Activated T-cell treated with anti-CD3 and anti-CD28 coated beads, Interleukin-2, amount 50 U/mL, for 72 hours (primary cell): ENCODE data around the gene RABGAP1L. TPM values are rescaled to one million over a fixed set of nuclear protein-coding genes. Genes with fewer than 3 reads are reported as not detected.
"Not testable (repeated sequence)": the region's sequence is repeated elsewhere in the genome, so short reads cannot be mapped to it uniquely, and the experiment has no call there.

Experiments
- ATAC-seq, 2 donors: fragments of 150-1000 bp; cut with Tn5 transposase; replicated peaks in 1 of 2; 2 replicates each; pipeline ENCODE4 v1.10.0; 2021; ENCODE audit warnings: moderate library complexity in 2 of 2, mild to moderate bottlenecking in 1 of 2
- DNase-seq, 2 donors: peaks; one replicate each; pipeline ENCODE4 v3.0.0; 2021 to 2022; ENCODE audit warnings: mixed read lengths in 1 of 2
- H3K27ac Mint-ChIP-seq: one replicate; pipeline ENCODE4 v1.8.0; 2022; ENCODE audit warnings: mild to moderate bottlenecking, moderate library complexity, mixed read lengths
- H3K27me3 Mint-ChIP-seq: one replicate; pipeline ENCODE4 v1.8.0; 2022; ENCODE audit warnings: low read depth, mixed read lengths
- H3K36me3 Mint-ChIP-seq, 2 donors: one replicate each; pipeline ENCODE4 v1.8.0; 2022; ENCODE audit warnings: mixed read lengths in 2 of 2, mild to moderate bottlenecking in 1 of 2; ENCODE audit not compliant: insufficient read depth in 2 of 2
- H3K4me1 Mint-ChIP-seq: one replicate; pipeline ENCODE4 v1.8.0; 2022; ENCODE audit warnings: low read depth, mixed read lengths
- H3K4me3 Mint-ChIP-seq, 2 donors: one replicate each; pipeline ENCODE4 v1.8.0; 2022; ENCODE audit warnings: mild to moderate bottlenecking in 2 of 2, mixed read lengths in 2 of 2, moderate library complexity in 2 of 2
- H3K9me3 Mint-ChIP-seq, 2 donors: one replicate each; pipeline ENCODE4 v1.8.0; 2022; ENCODE audit warnings: mixed read lengths in 2 of 2
- total RNA-seq, 2 donors: library from RNA; stranded (reverse); gene quantifications; one replicate each; pipeline ENCODE4 v1.2.3, GENCODE V29; 2022

RABGAP1L gene
- total RNA-seq, 2 donors from 2014 or later, result 36.7 to 42.0 TPM

GRCh38 chr1:174135211-174135610, 24.1 kb upstream of the RABGAP1L start:
- DNase-seq (no peak), ATAC-seq (no peak)
- Mint-ChIP-seq H3K36me3 (peaks cover 0 to 3% of the 10 kb centered on the region in 2 donors), H3K4me3 (no peak overlapping the region), H3K4me1 (no peaks in the 10 kb centered on the region), H3K27ac (no peak overlapping the region), H3K9me3 (peaks cover 4 to 5% of the 10 kb centered on the region in 2 donors), H3K27me3 (peaks cover 14% of the 10 kb centered on the region)

DNA sequence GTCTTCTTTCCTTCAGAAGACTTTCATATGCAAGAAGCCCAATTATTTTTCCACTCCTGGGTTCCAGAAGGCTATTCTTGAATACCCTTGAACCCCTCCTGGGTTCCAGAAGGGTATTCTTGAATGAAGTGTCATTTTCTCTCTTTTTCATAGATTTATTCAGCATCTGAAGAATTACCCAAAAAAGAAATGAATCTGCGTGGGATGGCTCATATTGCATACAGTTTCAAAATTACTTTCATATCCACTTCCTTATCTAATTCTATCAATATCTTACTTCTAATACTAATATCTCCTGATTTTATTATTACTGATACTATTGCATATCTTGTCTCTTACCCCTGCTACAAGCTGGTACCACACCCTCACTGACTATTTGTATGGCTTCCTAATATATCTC, 22.6 kb upstream of the RABGAP1L start:
- DNase-seq (no peak), ATAC-seq (no peak)
- H3K4me3 Mint-ChIP-seq, result no peak overlapping the region
- H3K27me3 Mint-ChIP-seq, result peaks cover 8% of the 10 kb centered on the region
- no peaks in the 10 kb centered on the region for H3K36me3 Mint-ChIP-seq
- peaks cover 0 to under 1% of the 10 kb centered on the region in 2 donors for H3K9me3 Mint-ChIP-seq
- H3K27ac Mint-ChIP-seq, result no peak overlapping the region
- H3K4me1 Mint-ChIP-seq, result no peaks in the 10 kb centered on the region

GRCh38 chr1:174142836-174143235, 16.5 kb upstream of the RABGAP1L start:
- no peak for ATAC-seq
- H3K27me3 Mint-ChIP-seq, result peaks cover 8% of the 10 kb centered on the region
- peaks cover 0 to 5% of the 10 kb centered on the region in 2 donors for H3K9me3 Mint-ChIP-seq
- H3K36me3 Mint-ChIP-seq, result peaks cover 0 to 6% of the 10 kb centered on the region in 2 donors
- no peak overlapping the region for H3K4me3 Mint-ChIP-seq
- DNase-seq, result no peak
- H3K4me1 Mint-ChIP-seq, result no peaks in the 10 kb centered on the region
- H3K27ac Mint-ChIP-seq, result no peak overlapping the region

DNA sequence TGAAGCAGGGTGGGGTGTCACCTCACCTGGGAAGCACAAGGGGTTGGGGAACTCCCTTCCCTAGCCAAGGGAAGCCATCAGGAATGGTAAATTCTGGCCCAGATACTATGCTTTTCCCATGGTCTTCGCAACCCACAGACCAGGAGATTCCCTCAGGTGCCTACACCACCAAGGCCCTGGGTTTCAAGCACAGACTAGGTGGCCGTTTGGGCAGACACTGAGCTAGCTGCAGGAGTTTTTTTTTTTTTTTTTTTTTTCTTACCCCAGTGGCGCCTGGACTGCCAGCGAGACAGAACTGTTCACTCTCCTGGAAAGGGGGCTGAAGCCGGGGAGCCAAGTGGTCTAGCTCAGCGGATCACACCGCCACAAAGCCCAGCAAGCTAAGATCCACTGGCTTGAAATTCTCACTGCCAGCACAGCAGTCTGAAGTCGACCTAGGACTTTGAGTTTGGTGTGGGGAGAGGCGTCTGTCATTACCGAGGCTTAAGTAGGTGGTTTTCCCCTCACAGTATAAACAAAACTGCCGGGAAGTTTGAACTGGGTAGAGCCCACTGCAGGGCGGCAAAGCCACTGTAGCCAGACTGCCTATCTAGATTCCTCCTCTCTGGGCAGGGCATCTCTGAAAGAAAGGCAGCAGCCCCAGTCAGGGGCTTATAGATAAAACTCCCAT, 15.5 kb upstream of the RABGAP1L start:
- not testable (repeated sequence) for H3K27ac Mint-ChIP-seq, ATAC-seq, H3K9me3 Mint-ChIP-seq, DNase-seq, H3K27me3 Mint-ChIP-seq, H3K4me3 Mint-ChIP-seq, H3K4me1 Mint-ChIP-seq
- peaks cover 2 to 11% of the 10 kb centered on the region in 2 donors for H3K36me3 Mint-ChIP-seq

DNA sequence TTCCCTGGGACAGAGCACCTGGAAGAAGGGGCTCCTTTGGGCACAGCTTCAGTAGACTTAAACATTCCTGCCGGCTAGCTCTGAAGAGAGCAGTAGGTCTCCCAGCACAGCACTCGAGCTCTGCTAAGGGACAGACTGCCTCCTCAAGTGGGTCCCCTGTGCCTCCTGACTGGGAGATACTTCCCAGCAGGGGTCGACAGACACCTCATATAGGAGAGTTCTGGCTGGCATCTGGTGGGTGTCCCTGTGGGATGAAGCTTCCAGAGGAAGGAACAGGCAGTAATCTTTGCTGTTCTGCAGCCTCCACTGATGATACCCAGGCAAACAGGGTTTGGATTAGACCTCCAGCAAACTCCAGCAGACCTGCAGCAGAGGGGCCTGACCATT, 14.9 kb upstream of the RABGAP1L start:
- not testable (repeated sequence) for ATAC-seq, H3K27me3 Mint-ChIP-seq, H3K9me3 Mint-ChIP-seq, H3K27ac Mint-ChIP-seq, H3K4me3 Mint-ChIP-seq, H3K4me1 Mint-ChIP-seq, DNase-seq
- H3K36me3 Mint-ChIP-seq, result peaks cover 3 to 13% of the 10 kb centered on the region in 2 donors

DNA sequence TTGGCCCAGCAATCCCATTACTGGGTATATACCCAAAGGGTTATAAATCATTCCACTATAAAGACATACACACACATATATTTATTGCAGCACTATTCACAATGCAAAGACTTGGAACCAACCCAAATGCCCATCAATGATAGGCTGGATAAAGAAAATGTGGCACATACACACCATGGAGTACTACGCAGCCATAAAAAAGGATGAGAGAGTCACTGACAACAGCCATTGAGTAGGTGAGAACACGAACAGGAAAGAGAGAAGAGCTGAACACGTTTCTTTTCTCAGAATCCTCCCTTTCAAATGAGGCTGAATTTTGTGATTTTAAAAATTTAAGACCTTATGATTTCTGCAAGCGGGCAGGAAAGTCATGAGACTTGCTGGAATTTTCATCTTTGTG, 10.1 kb upstream of the RABGAP1L start:
- no peak overlapping the region for H3K4me3 Mint-ChIP-seq
- DNase-seq (no peak), ATAC-seq (no peak)
- peaks cover 2 to 8% of the 10 kb centered on the region in 2 donors for H3K9me3 Mint-ChIP-seq
- H3K4me1 Mint-ChIP-seq, result peaks cover 26% of the 10 kb centered on the region
- no peak overlapping the region for H3K27ac Mint-ChIP-seq
- no peaks in the 10 kb centered on the region for H3K27me3 Mint-ChIP-seq
- peaks cover 3 to 13% of the 10 kb centered on the region in 2 donors for H3K36me3 Mint-ChIP-seq

GRCh38 chr1:174150499-174150898, 8.8 kb upstream of the RABGAP1L start:
- no peak overlapping the region for H3K27ac Mint-ChIP-seq
- H3K27me3 Mint-ChIP-seq, result no peaks in the 10 kb centered on the region
- ATAC-seq (no peak), DNase-seq (no peak)
- H3K9me3 Mint-ChIP-seq, result peaks cover 2 to 8% of the 10 kb centered on the region in 2 donors
- H3K36me3 Mint-ChIP-seq, result peaks cover 3 to 13% of the 10 kb centered on the region in 2 donors
- no peak overlapping the region for H3K4me3 Mint-ChIP-seq
- peaks cover 34% of the 10 kb centered on the region for H3K4me1 Mint-ChIP-seq

DNA sequence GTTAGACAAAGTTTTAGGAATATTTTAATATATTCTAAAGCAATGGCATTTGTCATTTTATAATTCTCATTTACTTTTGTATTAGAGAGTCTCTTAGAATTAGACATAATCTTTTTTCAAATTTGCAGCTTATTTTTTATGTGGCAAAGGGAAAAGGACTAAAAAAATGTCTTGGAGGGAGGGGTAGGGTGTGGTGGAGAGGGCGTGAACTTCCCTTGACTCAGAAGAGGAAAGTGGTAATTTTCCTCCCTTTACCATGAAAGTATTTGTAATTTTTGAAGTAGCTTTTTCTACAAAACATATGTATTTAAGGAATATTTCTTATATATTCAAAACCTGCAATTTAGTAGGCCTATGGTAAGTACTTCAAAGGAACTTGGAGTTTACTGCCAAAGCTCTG, 6.9 kb upstream of the RABGAP1L start:
- Mint-ChIP-seq H3K27ac (peak overlapping the region; percentile 19), H3K4me3 (no peak overlapping the region), H3K36me3 (peaks cover 3 to 10% of the 10 kb centered on the region in 2 donors), H3K4me1 (peaks cover 54% of the 10 kb centered on the region), H3K27me3 (no peaks in the 10 kb centered on the region), H3K9me3 (peaks cover 2 to 3% of the 10 kb centered on the region in 2 donors)
- DNase-seq (no peak), ATAC-seq (no peak)

DNA sequence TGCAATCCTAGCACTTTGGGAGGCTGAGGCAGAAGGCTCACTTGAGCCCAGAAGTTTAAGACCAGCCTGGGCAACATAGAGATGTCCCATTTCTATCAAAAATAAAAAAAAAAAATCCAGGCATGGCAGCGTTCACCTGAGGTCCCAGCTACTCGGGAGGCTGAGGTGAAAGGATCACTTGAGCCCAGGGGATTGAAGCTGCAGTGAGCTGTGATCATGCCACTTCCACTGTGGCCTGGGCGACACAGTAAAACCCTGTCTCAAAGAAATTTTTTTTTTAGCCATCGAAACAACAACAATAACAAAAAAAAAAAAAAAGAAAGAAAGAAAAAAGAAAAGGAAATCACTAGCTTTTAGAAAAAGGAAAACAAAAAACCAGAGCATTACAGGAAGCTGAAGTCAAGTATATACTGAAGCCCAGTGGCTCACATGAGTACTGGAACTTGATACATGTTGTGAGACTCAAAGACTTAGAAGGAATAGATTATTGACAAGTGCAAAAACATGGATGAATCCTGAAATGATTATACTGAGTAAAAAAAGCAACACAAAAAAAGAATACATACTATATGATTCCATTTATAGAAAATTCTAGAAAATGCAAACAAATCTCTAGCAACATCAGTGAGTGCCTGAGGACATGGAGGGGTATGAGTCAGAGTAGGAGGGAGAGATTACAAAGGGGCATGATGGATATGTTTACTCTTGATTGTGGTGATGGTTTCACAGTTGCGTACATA, 6.1 kb upstream of the RABGAP1L start:
- peak; percentile 27 to 36 for DNase-seq
- Mint-ChIP-seq H3K27ac (peak overlapping the region; percentile 89), H3K4me1 (peaks cover 62% of the 10 kb centered on the region), H3K27me3 (no peaks in the 10 kb centered on the region), H3K36me3 (peaks cover 2 to 3% of the 10 kb centered on the region in 2 donors), H3K9me3 (peaks cover 1 to 2% of the 10 kb centered on the region in 2 donors), H3K4me3 (peak overlapping the region; percentile 2 to 29)
- ATAC-seq, result peak; percentile 82 to 86

- DNase-seq (no peak), ATAC-seq (no peak)
- H3K4me3 Mint-ChIP-seq, result peak overlapping the region; percentile 2 to 13
- H3K4me1 Mint-ChIP-seq, result peaks cover 66% of the 10 kb centered on the region
- peaks cover 1 to 2% of the 10 kb centered on the region in 2 donors for H3K9me3 Mint-ChIP-seq
- peaks cover 2% of the 10 kb centered on the region in 2 donors for H3K36me3 Mint-ChIP-seq
- H3K27me3 Mint-ChIP-seq, result no peaks in the 10 kb centered on the region
- peak overlapping the region; percentile 16 for H3K27ac Mint-ChIP-seq
Observed at GRCh38 chr1:174153825-174154107, 5.6 kb upstream of the RABGAP1L start.

DNA sequence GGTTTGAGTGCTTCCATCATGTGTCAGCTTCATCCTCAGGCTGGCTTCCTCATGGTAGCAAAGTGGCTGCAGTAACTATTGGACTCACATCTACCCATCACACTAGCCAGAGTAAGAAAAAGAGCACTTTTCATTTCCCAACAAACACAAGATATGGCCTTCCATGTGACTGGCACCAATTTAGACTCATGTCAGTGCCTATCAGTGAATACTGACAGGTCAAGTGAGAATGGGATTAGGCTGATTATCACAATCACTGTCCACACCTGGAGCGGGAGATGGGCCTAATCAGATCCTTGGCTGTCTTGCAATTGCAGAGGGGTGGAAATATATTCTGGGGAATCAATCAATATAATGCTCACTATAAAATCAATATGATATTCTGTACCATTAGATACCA, 2.9 kb upstream of the RABGAP1L start:
- no peak for ATAC-seq
- Mint-ChIP-seq H3K27ac (no peak overlapping the region), H3K4me1 (peaks cover 82% of the 10 kb centered on the region), H3K4me3 (peak overlapping the region; percentile 85 to 99), H3K27me3 (no peaks in the 10 kb centered on the region), H3K36me3 (no peaks in the 10 kb centered on the region), H3K9me3 (no peaks in the 10 kb centered on the region)
- no peak for DNase-seq

DNA sequence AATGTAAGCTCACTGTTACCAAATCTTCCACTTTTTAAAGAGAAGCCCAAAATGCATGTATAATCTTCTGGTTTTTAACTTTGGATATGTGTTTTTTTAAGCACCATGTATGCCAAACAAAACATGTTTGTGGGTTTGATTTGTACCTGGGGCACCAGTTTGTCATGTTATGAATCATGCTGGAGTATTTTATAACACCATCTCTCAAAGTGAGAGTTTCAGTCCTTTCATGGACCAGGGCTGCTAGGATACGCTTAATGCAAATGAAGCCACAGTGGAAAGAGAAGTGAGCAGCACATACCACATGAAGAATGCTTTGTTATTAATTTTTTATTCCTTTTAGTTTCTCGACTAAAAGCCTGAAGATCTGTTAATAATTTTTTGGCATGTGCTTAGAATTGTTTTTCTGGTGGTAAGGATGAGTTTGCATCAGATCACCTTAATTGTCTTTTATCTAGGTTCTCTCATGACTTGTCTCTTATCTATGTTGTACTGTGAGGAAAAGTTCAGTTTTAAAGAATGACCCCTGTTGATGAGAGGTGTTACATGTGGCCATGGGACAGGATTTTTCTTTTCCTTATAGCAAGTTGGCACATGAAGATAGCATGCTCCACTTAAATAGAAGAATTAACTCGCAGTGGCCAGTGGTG, 2.0 kb upstream of the RABGAP1L start:
- H3K27me3 Mint-ChIP-seq, result no peaks in the 10 kb centered on the region
- peak overlapping the region; percentile 85 to 99 for H3K4me3 Mint-ChIP-seq
- peak; percentile 56 to 70 for DNase-seq
- no peaks in the 10 kb centered on the region for H3K9me3 Mint-ChIP-seq
- H3K36me3 Mint-ChIP-seq, result no peaks in the 10 kb centered on the region
- ATAC-seq, result peak; percentile 43 to 51
- peak overlapping the region; percentile 63 for H3K27ac Mint-ChIP-seq
- H3K4me1 Mint-ChIP-seq, result peaks cover 83% of the 10 kb centered on the region

DNA sequence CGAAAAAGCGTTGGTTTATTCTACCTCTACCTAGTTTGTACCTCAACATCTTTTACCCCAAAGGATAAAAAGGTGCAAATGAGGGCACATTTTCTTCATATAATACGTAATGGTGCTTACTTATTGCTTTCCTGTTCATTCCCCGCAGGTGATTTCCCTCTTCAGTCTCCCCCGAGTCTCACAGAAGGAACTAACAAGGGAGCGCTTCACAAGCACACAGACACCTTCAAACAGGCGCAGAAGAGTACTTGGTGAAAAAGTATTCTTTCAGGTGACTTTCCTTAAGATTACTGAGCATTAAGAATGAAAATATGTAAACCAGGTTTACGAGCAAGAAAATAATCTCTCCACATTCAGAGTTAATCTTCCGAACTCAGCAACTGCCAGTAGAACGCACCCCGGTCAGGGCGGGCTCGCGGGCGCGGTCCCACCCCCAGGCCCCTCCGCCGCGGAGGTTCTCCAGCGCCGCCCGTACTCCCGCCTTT, 511 bp upstream of the RABGAP1L start:
- Mint-ChIP-seq H3K36me3 (no peaks in the 10 kb centered on the region), H3K4me3 (peak overlapping the region; percentile 85 to 99), H3K27me3 (no peaks in the 10 kb centered on the region), H3K9me3 (no peaks in the 10 kb centered on the region), H3K4me1 (peaks cover 76% of the 10 kb centered on the region), H3K27ac (peak overlapping the region; percentile 66)
- DNase-seq (peak in 1 of 2 donors; percentile 30), ATAC-seq (peak; percentile 2 to 3)
